Skeletal muscle tissue (tissue), 4 donors: ENCODE results near the gene SKI. TPM values are rescaled to one million over a fixed set of nuclear protein-coding genes. Genes with fewer than 3 reads are reported as not detected.

Source experiments
- H3K27ac ChIP-seq: one replicate; pipeline ENCODE4 v1.7.0; 2013; ENCODE audit warnings: mild to moderate bottlenecking, low read depth, low read length, inconsistent platforms
- H3K27me3 ChIP-seq, 3 donors: one replicate each; pipeline ENCODE4 v1.7.0; 2013; ENCODE audit warnings: low read length in 3 of 3; ENCODE audit not compliant: control insufficient read depth in 3 of 3, insufficient read depth in 3 of 3
- H3K36me3 ChIP-seq, 3 donors: one replicate each; pipeline ENCODE4 v1.7.0; 2013; ENCODE audit warnings: low read length in 3 of 3; ENCODE audit not compliant: control insufficient read depth in 3 of 3, insufficient read depth in 3 of 3
- H3K4me1 ChIP-seq, 3 donors: one replicate each; pipeline ENCODE4 v1.7.0; 2013; ENCODE audit warnings: low read length in 3 of 3, mild to moderate bottlenecking in 3 of 3; ENCODE audit not compliant: control insufficient read depth in 3 of 3, insufficient read depth in 3 of 3
- H3K4me3 ChIP-seq, 3 donors: one replicate each; pipeline ENCODE4 v1.7.0; 2013; ENCODE audit warnings: low read length in 3 of 3
- H3K9ac ChIP-seq, 3 donors: one replicate each; pipeline ENCODE4 v1.7.0; 2013; ENCODE audit warnings: low read length in 3 of 3, mild to moderate bottlenecking in 3 of 3, moderate library complexity in 2 of 3, low read depth in 1 of 3
- H3K9me3 ChIP-seq, 3 donors: one replicate each; pipeline ENCODE4 v1.7.0; 2013; ENCODE audit warnings: low read length in 3 of 3; ENCODE audit not compliant: control insufficient read depth in 3 of 3
- total RNA-seq: library from RNA; depleted of rRNA; stranded (reverse); fragments of >200 nt; gene quantifications from one replicate; pipeline ENCODE4 v1.2.3, GENCODE V29; 2014
- donor health status: Osteomylitis.

The SKI gene
- total RNA-seq, 1 donor from 2014 or later = 19.3 TPM

- Histone ChIP-seq H3K4me1 (no peaks in the 10 kb centered on the region), H3K36me3 (no peaks in the 10 kb centered on the region), H3K9me3 (no peaks in the 10 kb centered on the region), H3K4me3 (no peak overlapping the region), H3K9ac (no peak overlapping the region), H3K27ac (no peak overlapping the region), H3K27me3 (no peaks in the 10 kb centered on the region)
Measured at GRCh38 chr1:2221271-2221670, 6.8 kb upstream of the SKI start.

GRCh38 chr1:2224170-2224584 lies 3.9 kb upstream of the SKI start:
- no peaks in the 10 kb centered on the region for H3K9me3 ChIP-seq
- H3K4me3 ChIP-seq = no peak overlapping the region
- no peak overlapping the region for H3K27ac ChIP-seq
- no peaks in the 10 kb centered on the region for H3K27me3 ChIP-seq
- H3K4me1 ChIP-seq = peaks cover 3 to 9% (median 7%) of the 10 kb centered on the region in 3 donors
- H3K36me3 ChIP-seq = no peaks in the 10 kb centered on the region
- H3K9ac ChIP-seq = no peak overlapping the region

GRCh38 chr1:2224631-2225428 lies 3.3 kb upstream of the SKI start:
- Histone ChIP-seq H3K9me3 (no peaks in the 10 kb centered on the region), H3K27me3 (no peaks in the 10 kb centered on the region), H3K9ac (no peak overlapping the region), H3K36me3 (no peaks in the 10 kb centered on the region), H3K27ac (no peak overlapping the region), H3K4me3 (no peak overlapping the region), H3K4me1 (peaks cover 7 to 16% (median 13%) of the 10 kb centered on the region in 3 donors)

GRCh38 chr1:2226525-2227345 lies 1.4 kb upstream of the SKI start:
- H3K4me1 ChIP-seq = peaks cover 26 to 33% (median 33%) of the 10 kb centered on the region in 3 donors

GRCh38 chr1:2227346-2228156 lies 568 bp upstream of the SKI start:
- Histone ChIP-seq H3K4me3 (peak overlapping the region; percentile 62 to 87 (median 81)), H3K27ac (peak overlapping the region; percentile 92), H3K9me3 (no peaks in the 10 kb centered on the region), H3K27me3 (no peaks in the 10 kb centered on the region), H3K4me1 (peaks cover 35 to 41% (median 40%) of the 10 kb centered on the region in 3 donors), H3K36me3 (no peaks in the 10 kb centered on the region), H3K9ac (peak overlapping the region; percentile 94 to 97 (median 96))

More at GRCh38 chr1:2226525-2227345, 1.4 kb upstream of the SKI start:
- Histone ChIP-seq H3K27ac (peak overlapping the region; percentile 92), H3K27me3 (no peaks in the 10 kb centered on the region), H3K9me3 (no peaks in the 10 kb centered on the region), H3K9ac (peak overlapping the region; percentile 94 to 97 (median 96)), H3K36me3 (no peaks in the 10 kb centered on the region), H3K4me3 (peak overlapping the region; percentile 62 to 87 (median 81))

GRCh38 chr1:2228694-2229036 lies 546 bp downstream of the SKI start:
- no peaks in the 10 kb centered on the region for H3K36me3 ChIP-seq
- peak overlapping the region; percentile 79 to 88 (median 81) for H3K9ac ChIP-seq
- H3K4me3 ChIP-seq = peak overlapping the region; percentile 81 to 86 (median 84)
- H3K27me3 ChIP-seq = no peaks in the 10 kb centered on the region
- peak overlapping the region; percentile 79 for H3K27ac ChIP-seq
- peaks cover 44 to 53% (median 50%) of the 10 kb centered on the region in 3 donors for H3K4me1 ChIP-seq
- H3K9me3 ChIP-seq = no peaks in the 10 kb centered on the region

- peak overlapping the region; percentile 79 for H3K27ac ChIP-seq
- peaks cover 50 to 58% (median 56%) of the 10 kb centered on the region in 3 donors for H3K4me1 ChIP-seq
- H3K4me3 ChIP-seq = peak overlapping the region; percentile 81 to 86 (median 84)
Measured at GRCh38 chr1:2229037-2229864, 1.1 kb downstream of the SKI start.

GRCh38 chr1:2229911-2230731 lies 2.0 kb downstream of the SKI start:
- Histone ChIP-seq H3K27ac (peak overlapping the region; percentile 79), H3K9ac (peak overlapping the region; percentile 79 to 88 (median 81)), H3K9me3 (no peaks in the 10 kb centered on the region), H3K36me3 (no peaks in the 10 kb centered on the region), H3K27me3 (no peaks in the 10 kb centered on the region), H3K4me1 (peaks cover 59 to 66% (median 65%) of the 10 kb centered on the region in 3 donors), H3K4me3 (peak overlapping the region; percentile 81 to 86 (median 84))

More at GRCh38 chr1:2229037-2229864, 1.1 kb downstream of the SKI start:
- Histone ChIP-seq H3K9ac (peak overlapping the region; percentile 79 to 88 (median 81)), H3K36me3 (no peaks in the 10 kb centered on the region), H3K27me3 (no peaks in the 10 kb centered on the region), H3K9me3 (no peaks in the 10 kb centered on the region)
